CD4-positive, alpha-beta T cell treated with Interleukin-4 for 1 hour (primary cell): ENCODE measurements around the gene IPO4.
A peak's percentile ranks its signal among the peaks of the same experiment; 100 is the strongest.

Experiments
- DNase-seq, 2 donors: peaks; one replicate each; pipeline ENCODE4 v3.0.0-alpha.2; 2020 to 2022

IPO4 gene

GRCh38 chr14:24172871-24173281 lies 15.7 kb downstream of the IPO4 start:
- DNase-seq = no peak

- DNase-seq = no peak
These were observed 16.3 kb downstream of the IPO4 start for GRCh38 chr14:24172261-24172860.

- DNase-seq = peak; percentile 73 to 88
These were observed 17.0 kb downstream of the IPO4 start, which contains the start of gene REC8 for GRCh38 chr14:24171422-24172260. Gene REC8, plus strand, starts transcription at chr14:24172080. Its CDS starts 473 bp downstream, at chr14:24172553.

GRCh38 chr14:24167469-24168114 lies 21.0 kb downstream of the IPO4 start:
- DNase-seq = no peak

- DNase-seq = no peak
These were observed 22.8 kb downstream of the IPO4 start for GRCh38 chr14:24165785-24166184.

GRCh38 chr14:24164518-24164991 lies 24.1 kb downstream of the IPO4 start:
- DNase-seq = no peak

GRCh38 chr14:24162093-24162492 lies 26.5 kb downstream of the IPO4 start:
- no peak for DNase-seq

- peak; percentile 96 to 98 for DNase-seq
These were observed 27.5 kb downstream of the IPO4 start, which contains the start of gene IRF9 for GRCh38 chr14:24160850-24161804. Gene IRF9, plus strand, starts transcription at chr14:24161265. Its CDS starts 880 bp downstream, at chr14:24162145.

GRCh38 chr14:24160499-24160849 lies 28.1 kb downstream of the IPO4 start:
- no peak for DNase-seq

- no peak for DNase-seq
These were observed 28.7 kb downstream of the IPO4 start for GRCh38 chr14:24159777-24160498.

GRCh38 chr14:24157331-24157730 lies 31.3 kb downstream of the IPO4 start:
- DNase-seq = no peak

- no peak for DNase-seq
These were observed 31.8 kb downstream of the IPO4 start for GRCh38 chr14:24156840-24157239.

- DNase-seq = no peak
These were observed 33.5 kb downstream of the IPO4 start for GRCh38 chr14:24155100-24155499.

GRCh38 chr14:24151404-24152080 lies 37.1 kb downstream of the IPO4 start:
- DNase-seq = no peak

- no peak for DNase-seq
These were observed 37.6 kb downstream of the IPO4 start for GRCh38 chr14:24150993-24151392.

- no peak for DNase-seq
These were observed 38.0 kb downstream of the IPO4 start for GRCh38 chr14:24150567-24150966.

- no peak for DNase-seq
These were observed 38.6 kb downstream of the IPO4 start for GRCh38 chr14:24150061-24150460.

GRCh38 chr14:24149302-24149969 lies 39.2 kb downstream of the IPO4 start:
- DNase-seq = no peak

GRCh38 chr14:24147761-24148428 lies 40.7 kb downstream of the IPO4 start:
- no peak for DNase-seq
